HG03460 (cell line): ENCODE measurements around the gene C19orf67.

Experiments
- ATAC-seq: cut with Tn5 transposase; IDR thresholded peaks from one replicate; pipeline ENCODE4 v1.9.1; 2021; ENCODE audit not compliant: unreplicated experiment

The C19orf67 gene

DNA sequence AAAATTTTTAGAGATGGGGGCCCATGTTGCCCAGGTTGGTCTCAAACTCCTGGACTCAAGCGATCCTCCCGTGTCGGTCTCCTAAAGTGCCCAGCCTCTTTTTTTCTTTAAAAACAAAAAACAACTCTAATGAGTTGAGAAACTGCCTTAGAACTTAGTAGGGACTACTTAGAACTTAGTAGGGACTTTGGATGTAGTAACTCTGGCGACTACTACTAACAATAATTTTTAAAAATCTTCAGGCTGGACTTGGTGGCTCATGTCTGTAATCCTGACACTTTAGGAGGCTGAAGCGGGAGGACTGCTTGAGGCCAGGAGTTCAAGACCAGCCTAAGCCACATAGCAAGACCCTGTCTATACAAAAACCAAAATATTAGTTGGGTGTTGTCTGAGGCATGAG is 515 bp upstream of the C19orf67 start:
- no peak for ATAC-seq

DNA sequence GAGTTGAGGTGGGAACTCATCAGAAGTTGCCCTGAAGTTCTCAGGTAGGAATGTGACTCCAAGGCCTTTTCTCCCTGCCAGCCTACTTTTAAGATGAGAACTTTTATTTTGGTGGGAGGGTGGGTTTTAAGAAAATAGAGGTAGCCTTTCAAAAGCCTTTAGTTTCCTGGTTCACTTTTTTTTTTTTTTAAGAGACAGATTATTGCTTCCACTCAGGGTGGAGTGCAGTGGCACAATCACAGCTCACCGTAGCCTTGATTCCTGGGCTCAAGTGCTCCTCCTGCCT is 3.0 kb downstream of the C19orf67 start:
- ATAC-seq, result no peak

DNA sequence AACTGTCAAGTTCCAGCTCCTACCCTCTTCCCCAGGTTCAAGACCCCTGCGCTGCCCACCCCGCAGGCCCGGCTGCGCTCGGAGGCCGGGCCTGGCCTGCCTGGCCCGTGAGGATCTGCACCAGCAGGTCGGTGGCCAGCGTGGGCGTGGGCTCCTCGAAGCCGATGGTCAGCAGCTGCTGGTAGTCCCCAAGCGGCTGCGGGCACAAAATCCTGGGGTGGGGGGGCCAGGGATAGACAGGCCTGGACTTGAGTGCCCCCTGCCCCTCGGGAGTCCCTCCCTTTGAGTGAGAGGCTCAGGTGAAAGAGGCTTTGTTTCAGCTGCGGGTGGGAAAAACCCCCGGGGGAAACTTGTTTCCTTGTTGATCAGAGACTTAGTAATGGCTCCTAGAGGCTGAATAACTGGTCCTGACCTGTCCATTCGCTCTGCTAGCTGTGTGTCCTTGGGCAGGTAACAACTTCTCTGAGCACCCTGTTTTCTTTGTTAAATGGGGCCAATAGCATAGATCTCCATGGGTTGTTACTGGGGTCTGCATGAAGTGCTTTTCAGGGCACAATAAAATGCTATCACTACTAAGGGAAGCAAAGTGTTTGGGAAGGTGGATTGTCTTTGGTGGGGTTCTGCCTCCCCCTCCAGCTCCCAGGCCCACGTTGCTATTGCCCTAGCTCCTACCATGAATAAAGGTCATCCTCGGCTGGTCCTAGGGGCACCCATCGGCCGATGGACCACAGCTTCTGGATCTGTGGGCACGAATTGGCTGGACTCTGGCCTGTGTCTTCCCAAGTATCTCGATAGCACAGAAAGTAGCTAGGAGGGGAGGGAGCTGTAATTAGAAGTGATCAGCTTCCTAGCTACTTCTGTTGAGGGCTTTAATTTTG is 3.5 kb downstream of the C19orf67 start:
- peak; percentile 14 for ATAC-seq

DNA sequence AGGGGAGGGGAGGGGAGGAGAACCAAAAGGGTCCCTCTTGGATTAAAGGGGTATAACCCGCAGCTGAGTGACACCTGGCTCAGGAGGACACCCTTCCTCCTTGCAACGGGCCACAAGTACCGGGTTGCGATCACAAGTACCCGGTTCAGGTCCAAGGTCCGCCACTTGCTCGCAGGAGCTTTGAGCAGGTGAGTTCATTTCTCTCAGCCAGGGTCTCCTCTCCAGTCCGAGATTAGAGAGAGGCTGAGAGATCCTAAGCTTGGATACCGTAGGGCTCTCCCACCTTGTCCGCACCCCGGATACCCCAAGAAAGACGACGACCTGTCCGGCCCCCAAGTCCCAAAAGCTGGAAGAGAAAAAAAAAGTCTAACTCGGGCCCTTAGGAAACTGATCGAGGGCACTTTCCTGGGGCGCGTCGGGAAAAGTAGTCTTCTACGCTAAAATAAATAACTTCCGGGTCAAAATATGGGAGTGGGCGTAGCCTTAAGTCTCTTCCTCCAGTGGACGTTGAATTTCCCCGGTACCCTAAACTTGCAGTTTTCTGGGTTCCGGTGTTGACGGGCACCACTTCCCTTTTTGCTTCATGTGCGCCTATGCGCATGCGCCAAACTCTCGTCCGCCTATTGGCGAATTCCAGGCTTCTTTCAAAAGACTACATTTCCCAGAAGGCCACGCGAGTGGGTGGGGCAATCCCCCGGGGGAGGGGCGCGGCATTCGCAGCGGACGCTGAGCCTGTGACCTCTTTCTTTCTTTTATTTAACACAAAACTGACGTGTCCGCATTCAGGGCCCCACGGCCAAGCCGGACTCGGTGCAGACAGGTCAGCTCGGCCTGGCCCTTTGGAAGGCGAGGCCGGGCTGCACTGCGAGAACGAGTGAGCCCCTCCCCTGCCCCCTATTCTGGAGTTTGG is 4.4 kb downstream of the C19orf67 start:
- ATAC-seq, result peak; percentile 73

DNA sequence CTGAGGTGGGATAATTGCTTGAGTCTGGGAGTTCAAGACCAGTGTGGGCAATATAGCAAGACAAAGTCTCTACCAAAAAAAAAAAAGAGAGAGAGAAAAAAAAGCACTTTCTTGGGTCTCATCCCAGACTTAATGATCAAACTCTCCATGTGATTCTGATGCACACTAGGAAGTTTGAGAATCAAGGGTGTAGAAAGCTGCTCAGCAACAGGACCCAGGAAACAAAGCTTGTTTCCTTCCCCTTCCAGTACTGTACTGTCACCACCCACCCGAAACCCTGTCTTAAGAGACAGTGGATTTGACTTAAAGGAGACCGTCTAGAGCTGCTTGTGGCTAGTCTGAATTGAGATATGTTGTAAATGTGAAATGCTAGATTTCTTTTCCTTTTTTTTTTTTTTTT is 7.2 kb downstream of the C19orf67 start:
- ATAC-seq, result no peak

DNA sequence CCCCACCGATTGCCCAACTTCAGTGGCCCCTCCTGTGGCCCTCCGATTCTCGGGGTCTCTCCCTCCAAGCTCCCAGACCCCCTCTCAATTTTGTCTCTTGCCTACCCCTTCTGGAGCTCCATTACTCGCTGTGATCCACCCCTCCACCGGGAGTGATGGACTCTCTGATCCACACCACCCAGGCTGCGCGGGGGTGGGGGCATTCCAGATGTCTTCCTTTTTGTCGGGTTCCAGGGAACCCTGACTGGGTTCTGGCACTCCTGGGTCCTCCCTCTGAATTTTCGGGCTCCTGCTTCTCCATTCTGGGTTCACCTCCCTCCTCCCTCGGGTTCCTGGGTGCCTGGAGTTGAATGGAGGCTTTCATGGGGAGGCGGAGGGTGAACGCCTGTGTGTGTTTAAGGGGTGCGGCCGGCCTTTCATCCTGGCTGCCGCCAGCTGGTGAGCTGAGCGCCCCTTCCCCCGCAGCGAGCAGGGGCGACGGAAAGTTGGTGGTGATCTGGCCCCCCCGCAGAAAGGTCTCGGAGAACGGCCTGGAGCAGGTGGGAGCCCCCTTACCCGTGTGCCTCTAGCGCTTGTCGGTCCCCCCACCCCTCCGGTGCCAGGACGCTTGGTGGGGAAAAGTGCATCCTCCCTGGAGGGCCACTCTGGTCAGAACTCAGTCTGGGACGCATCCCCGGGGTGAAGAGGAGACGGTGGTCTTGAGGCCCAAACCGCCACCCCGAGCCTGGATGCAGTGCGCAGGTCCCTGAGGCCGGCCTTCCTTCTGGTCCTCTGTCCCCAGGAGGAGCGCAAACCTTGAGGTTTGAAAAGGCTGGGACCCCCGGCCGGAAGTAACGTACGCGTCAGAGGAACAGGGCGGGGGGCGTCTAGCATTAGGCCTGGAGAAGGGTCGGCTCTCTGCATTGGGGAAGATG is 11.4 kb downstream of the C19orf67 start:
- no peak for ATAC-seq

DNA sequence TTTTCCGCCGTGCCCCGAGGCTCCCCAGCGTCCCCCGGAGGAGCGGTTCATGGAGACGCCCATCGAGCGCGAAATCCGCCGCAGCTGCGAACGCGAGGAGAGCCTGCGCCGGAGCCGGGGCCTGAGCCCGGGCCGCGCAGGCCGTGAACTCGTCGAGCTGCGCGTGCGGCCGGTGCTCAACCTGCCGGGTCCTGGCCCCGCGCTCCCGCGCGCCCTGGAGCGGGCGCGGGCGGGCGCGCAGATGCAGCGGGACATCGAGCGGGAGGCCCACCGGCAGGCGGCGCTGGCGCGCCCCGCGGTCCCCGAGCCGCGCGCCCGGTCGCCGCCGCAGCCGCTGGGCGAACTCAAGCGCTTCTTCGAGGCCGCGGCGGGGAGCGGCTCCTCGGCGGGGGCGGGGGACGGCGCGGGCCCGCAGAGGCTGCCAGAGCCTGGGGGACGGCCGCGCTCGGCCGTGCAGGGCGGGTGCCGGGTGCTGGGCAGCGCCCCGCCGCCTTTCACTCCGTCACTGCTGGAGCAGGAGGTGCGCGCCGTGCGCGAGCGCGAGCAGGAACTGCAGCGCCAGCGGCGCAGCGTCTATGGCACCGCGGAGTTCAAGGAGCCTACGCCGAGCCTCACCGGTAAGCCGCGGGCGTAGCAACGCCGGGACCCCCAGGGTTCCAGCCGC is 12.2 kb downstream of the C19orf67 start:
- ATAC-seq, result peak; percentile 43

DNA sequence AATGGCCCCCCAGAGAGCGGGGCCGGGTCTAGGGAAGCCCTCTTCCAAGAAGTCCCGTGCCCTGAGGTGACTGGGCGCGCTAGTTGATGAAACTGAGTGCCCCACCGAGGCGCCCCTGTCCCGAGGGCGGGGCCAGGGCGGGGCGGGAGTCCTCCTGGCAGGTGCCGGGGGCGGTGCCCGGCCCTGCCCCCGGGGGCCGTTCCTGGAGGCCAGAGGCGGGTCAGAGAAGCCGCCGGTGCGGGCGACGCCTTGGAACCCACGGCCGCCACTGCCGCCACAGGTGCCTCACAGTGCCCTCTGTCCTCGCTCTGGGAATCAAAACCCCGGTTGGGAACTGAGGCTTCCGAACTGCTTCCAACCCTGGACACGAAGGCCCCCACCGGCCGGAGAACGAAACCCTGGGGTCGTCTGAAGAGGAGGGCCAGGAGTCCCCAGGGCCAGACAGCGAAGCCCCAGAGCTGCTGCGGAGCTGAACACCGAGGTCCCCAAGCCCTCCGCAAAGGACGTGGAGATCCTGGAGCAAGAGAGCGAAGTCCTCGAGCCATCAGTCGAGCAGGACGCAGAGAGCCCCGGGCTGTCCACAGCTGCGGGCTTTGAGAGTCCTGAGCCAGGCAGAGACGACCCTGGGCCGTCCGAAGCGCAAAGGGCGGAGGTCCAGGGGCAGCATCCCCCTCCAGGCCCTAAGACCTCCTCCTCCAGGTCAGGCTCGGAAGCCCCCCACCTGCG is 12.9 kb downstream of the C19orf67 start, which contains the start of gene MISP3:
Gene MISP3, plus strand, starts transcription at position 252 of the 726 bp plus-strand sequence. CDS start 524 bp downstream, outside the sequence.
- no peak for ATAC-seq

DNA sequence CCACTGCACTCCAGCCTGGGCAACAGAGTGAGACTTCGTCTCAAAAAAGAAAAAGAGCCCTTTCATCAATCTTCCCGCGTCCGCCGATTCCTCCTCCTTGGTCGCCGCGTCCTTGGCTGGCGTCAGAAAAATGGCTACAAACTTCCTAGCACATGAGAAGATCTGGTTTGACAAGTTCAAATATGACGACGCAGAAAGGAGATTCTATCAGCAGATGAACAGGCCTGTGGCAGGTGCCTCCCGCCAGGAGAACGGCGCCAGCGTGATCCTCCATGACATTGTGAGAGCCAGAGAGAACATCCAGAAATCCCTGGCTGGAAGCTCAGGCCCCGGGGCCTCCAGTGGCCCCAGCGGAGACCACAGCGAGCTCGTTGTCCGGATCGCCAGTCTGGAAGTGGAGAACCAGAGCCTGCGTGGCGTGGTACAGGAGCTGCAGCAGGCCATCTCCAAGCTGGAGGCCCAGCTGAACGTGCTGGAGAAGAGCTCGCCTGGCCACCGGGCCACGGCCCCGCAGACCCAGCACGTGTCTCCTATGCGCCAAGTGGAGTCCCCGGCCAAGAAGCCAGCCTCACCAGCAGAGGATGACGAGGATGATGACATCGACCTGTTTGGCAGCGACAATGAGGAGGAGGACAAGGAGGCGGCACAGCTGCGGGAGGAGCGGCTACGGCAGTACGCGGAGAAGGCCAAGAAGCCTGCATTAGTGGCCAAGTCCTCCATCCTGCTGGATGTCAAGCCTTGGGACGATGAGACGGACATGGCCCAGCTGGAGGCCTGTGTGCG is 15.1 kb downstream of the C19orf67 start:
- ATAC-seq, result no peak

DNA sequence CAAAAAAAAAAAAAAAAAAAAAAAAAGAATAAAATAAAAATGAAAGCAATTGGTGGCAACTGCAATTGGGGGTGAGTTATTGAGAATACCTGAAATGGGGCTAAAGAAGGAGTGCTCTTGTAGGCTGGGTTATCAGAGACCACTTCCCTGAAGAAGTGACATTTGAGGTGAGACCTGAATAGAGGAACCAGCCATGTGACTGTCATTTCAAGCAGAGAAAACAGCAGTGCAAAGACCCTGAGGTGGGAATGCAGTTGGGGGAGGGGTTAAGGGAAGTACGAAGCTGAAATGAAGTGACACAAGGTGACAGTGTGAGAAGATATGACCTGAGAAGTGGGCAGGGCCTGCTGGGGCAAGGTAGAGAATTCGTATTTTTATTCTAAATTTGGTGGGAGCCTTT is 19.4 kb downstream of the C19orf67 start:
- no peak for ATAC-seq

DNA sequence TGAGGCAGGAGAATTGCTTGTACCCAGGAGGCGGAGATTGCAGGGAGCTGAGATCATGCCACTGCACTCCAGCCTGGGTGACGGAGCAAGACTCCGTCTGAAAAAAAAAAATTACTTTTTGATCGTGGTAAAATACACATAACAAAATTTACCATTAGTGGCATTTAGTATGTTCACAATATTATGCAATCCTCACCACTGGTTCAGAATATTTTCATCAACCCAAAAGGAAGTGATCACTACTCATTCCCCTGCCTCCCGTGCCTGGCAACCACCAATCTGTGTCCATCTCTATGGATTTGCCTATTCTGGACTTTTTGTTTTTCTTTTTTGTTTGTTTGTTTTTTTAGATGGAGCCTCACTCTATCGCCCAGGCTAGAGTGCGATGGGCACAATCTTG is 22.5 kb downstream of the C19orf67 start:
- ATAC-seq, result no peak

DNA sequence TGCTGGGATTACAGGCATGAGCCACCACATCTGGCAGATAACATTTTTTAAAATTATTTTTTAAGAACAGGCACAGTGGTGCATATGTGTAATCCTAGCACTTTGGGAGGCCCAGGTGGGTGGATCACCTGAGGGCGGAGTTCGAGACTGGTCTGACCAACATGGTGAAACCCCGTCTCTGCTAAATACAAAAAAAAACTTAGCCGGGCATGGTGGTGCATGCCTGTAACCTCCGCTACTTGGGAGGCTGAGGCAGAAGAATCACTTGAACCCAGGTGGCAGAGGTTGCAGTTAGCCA is 23.1 kb downstream of the C19orf67 start:
- no peak for ATAC-seq

DNA sequence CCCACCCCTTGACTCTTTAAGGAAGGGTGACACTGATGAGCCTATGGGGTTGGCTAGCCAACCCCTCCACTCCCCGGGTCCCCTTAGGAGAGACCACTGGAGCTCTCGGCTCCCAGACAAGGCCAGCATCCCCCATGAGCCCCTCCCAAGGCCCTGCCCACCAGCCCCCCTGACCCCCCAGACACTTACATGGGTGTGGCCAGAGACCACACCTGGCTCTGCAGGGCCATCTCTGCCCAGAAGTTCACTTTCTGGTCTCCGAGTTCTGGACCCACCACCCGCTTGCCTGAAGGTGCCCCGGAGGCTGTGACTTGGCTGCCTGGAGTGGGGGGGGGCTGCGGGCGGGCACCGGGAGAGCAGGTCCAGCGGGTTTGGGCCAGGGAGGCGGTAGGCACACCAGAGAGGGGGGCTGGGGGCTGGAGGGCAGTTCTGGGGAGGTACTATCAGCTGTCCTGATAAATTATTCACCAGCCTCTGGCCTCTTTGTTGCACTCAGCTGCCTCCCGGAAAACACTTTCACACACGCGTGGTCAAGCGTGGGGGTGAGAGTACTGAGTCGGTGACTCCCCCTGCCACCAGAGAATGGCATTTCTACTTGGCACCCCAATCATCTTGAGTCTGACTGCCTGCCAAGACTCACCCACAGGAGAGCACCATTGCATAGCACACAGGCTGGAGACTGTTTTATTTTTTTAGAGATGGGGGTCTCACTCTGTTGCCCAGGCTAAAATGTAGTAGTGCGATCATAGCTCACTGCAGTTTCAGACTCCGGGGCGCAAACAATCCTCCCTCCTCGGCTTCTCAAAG is 23.6 kb downstream of the C19orf67 start, which contains the start of gene PALM3:
Gene PALM3, minus strand, starts transcription at position 326 of the 807 bp plus-strand sequence. Its CDS starts 96 bp downstream, at position 230.
- ATAC-seq, result no peak

DNA sequence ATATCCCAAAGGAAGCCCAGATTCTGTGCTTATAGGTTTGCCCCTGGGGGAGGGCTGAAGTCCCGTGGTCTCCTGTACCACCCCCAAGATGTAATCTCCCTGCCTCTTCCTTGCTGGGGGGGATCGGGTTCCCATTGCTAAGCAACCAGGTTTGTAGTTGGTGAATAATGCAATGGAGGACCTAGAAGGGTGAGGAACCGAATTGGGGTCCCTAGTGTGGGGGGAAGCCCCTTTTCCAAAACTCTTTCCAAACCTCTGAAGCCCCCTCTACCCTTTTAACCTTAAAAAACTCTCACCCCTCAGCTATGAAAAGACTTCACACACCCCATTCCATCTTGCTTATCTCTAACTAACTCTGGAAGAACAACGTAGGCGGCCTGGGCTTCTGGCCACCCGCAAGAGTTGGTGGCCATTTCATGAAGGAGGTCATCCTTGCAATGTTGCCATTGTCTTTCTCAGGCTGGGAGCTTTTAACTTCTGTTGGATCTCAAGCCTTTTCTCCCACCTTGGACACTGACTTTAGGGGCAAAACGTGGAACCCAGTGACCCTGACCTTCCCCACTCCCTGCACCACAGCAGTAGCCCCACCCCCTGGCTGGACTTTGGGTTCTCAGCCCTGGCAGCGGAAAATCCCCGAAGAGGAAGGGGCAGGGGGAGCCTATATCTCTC is 24.4 kb downstream of the C19orf67 start:
- ATAC-seq, result no peak

DNA sequence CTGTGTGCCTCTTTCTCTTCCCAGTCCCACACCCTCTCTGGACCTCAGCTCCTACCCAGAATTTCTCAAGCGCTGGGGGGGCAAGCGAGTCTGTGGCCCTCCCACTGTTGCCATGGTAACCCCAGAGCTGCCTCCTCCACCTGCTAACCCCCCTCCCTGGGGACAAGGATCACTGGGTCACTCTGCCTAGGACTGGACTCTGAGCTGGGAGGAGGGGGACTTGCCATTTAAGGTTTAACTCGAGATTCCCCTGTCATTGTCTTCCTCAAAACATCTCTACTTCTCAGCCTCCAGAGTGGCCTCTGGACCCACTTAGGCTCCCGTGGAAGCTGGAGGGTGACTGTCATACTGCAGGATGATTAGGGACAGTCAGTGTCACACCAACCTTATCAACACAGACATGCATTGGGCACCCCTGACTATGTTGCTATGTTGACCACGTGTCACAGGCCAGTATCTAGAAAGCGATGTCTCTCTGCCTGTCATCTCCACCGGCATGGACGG is 25.9 kb downstream of the C19orf67 start:
- no peak for ATAC-seq

DNA sequence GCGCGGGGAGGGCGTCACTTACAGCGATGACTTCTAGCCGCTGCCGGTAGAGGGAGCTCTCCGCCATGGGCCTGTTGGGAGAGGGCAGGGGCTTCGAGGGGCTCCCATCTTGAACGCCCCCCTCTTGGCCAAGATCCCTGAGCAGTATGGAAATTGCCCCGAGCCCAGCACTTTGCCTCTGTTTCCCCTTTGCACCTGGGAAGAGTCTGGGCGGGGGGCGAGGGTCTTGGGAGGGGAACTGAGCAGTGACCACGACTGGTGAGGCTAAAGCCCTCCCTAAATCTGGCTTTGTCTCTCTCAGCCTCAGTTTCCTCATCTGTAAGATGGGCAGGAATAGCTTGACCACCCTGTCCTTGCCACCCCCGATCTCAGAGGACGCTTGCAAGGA is 26.5 kb downstream of the C19orf67 start:
- no peak for ATAC-seq
